Ascending aorta (tissue), 2 donors: Measurements from ENCODE around the gene GPATCH2. TPM values are rescaled to one million over a fixed set of nuclear protein-coding genes. Genes with fewer than 3 reads are reported as not detected.

Experiments used
- DNase-seq, 2 donors: peaks; one replicate each; pipeline ENCODE4 v3.0.0-alpha.2; 2019; ENCODE audit warnings: low spot score in 2 of 2
- H3K27ac ChIP-seq, 2 donors: fragments of 200-600 bp; sonication (generic); one replicate each; pipeline ENCODE4 v1.5.1; 2016 to 2017; ENCODE audit warnings: mild to moderate bottlenecking in 1 of 2
- H3K27me3 ChIP-seq: fragments of 200-600 bp; sonication (generic); one replicate; pipeline ENCODE4 v1.5.1; 2017
- H3K36me3 ChIP-seq, 2 donors: fragments of 200-600 bp; sonication (generic); one replicate each; pipeline ENCODE4 v1.5.1; 2016
- H3K4me1 ChIP-seq, 2 donors: fragments of 200-600 bp; sonication (generic); one replicate each; pipeline ENCODE4 v1.5.1; 2016 to 2017; ENCODE audit warnings: mild to moderate bottlenecking in 1 of 2
- H3K4me3 ChIP-seq, 2 donors: fragments of 200-600 bp; sonication (generic); one replicate each; pipeline ENCODE4 v1.5.1; 2016 to 2017; ENCODE audit warnings: mild to moderate bottlenecking in 1 of 2
- H3K9me3 ChIP-seq, 2 donors: fragments of 200-600 bp; sonication (generic); one replicate each; pipeline ENCODE4 v1.5.1; 2016
- CTCF ChIP-seq, 3 experiments: fragments of 200-600 bp in 2 of 3; fragments of 450-650 bp in 1 of 3; sonication (generic) in 2 of 3; IDR thresholded peaks; one replicate each; pipeline ENCODE4 v1.5.1; 2016 to 2019; ENCODE audit warnings: antibody characterized with exemption in 3 of 3, mild to moderate bottlenecking in 1 of 3, moderate library complexity in 1 of 3
- intact Hi-C: fragments of 100-400 bp; cut with DNase I; formaldehyde crosslinking; loops from one replicate; pipeline ENCODE4 v1.15.1; 2023
- total RNA-seq: library from RNA; depleted of rRNA; stranded (reverse); fragments of >200 nt; gene quantifications from one replicate; pipeline ENCODE4 v1.1.0, GENCODE V29; 2016

GPATCH2 gene
- total RNA-seq, 1 donor from 2014 or later = 3.8 TPM

- no peak for DNase-seq
- H3K4me1 ChIP-seq = no peaks in the 10 kb centered on the region
- no peaks in the 10 kb centered on the region for H3K27me3 ChIP-seq
- TF ChIP-seq CTCF (IDR thresholded peaks at IDR 0.05) = no peak
- intact Hi-C loops = no loop called here
- H3K27ac ChIP-seq = no peak overlapping the region
- H3K4me3 ChIP-seq = no peak overlapping the region
- H3K36me3 ChIP-seq = no peaks in the 10 kb centered on the region
- peaks cover 0 to 15% of the 10 kb centered on the region in 2 donors for H3K9me3 ChIP-seq
Measured at GRCh38 chr1:217465102-217465501, 165.8 kb downstream of the GPATCH2 start.

- Histone ChIP-seq H3K27me3 (no peaks in the 10 kb centered on the region), H3K27ac (no peak overlapping the region), H3K9me3 (peaks cover 0 to 15% of the 10 kb centered on the region in 2 donors), H3K4me1 (no peaks in the 10 kb centered on the region), H3K36me3 (no peaks in the 10 kb centered on the region), H3K4me3 (no peak overlapping the region)
- no peak for TF ChIP-seq CTCF (IDR thresholded peaks at IDR 0.05)
- no peak for DNase-seq
- intact Hi-C loops = no loop called here
Measured at GRCh38 chr1:217462666-217463065, 168.2 kb downstream of the GPATCH2 start.

GRCh38 chr1:217462159-217462558 is 168.7 kb downstream of the GPATCH2 start:
- no peaks in the 10 kb centered on the region for H3K4me1 ChIP-seq
- no peak for TF ChIP-seq CTCF (IDR thresholded peaks at IDR 0.05)
- H3K9me3 ChIP-seq = peaks cover 0 to 15% of the 10 kb centered on the region in 2 donors
- no peak overlapping the region for H3K4me3 ChIP-seq
- H3K36me3 ChIP-seq = no peaks in the 10 kb centered on the region
- intact Hi-C loops = no loop called here
- no peak overlapping the region for H3K27ac ChIP-seq
- no peak for DNase-seq
- no peaks in the 10 kb centered on the region for H3K27me3 ChIP-seq

DNA sequence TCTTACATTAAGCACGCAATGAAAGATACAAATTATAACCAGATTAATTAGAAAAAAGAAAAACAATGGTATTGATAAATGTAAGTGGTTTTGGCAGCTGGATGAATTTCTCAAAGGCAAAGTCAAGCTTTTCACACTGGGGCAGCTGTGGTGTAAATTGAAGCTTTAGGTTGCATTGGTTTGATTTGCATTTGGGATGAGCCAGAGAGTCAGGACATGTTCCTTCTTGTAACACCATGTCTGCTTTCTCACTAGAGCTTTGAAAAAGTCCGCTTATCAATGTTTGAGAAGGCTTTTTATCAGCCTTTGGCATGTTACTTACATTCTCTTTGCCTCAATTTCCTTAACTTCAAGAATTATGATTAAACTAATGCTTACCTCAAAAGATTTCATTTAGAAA is 173.9 kb downstream of the GPATCH2 start:
- H3K4me1 ChIP-seq = no peaks in the 10 kb centered on the region
- no peak for DNase-seq
- intact Hi-C loops = no loop called here

GRCh38 chr1:217456261-217456660 is 174.6 kb downstream of the GPATCH2 start:
- no peak for TF ChIP-seq CTCF (IDR thresholded peaks at IDR 0.05)
- H3K4me1 ChIP-seq = no peaks in the 10 kb centered on the region
- intact Hi-C loops = no loop called here

More for the DNA sequence above, 173.9 kb downstream of the GPATCH2 start:
- Histone ChIP-seq H3K4me3 (no peak overlapping the region), H3K9me3 (no peaks in the 10 kb centered on the region), H3K27me3 (no peaks in the 10 kb centered on the region), H3K36me3 (no peaks in the 10 kb centered on the region), H3K27ac (no peak overlapping the region)
- TF ChIP-seq CTCF (IDR thresholded peaks at IDR 0.05) = no peak

GRCh38 chr1:217453816-217454215 is 177.1 kb downstream of the GPATCH2 start:
- H3K4me1 ChIP-seq = no peaks in the 10 kb centered on the region
- peaks cover 0 to 5% of the 10 kb centered on the region in 2 donors for H3K36me3 ChIP-seq
- H3K27me3 ChIP-seq = no peaks in the 10 kb centered on the region
- intact Hi-C loops = no loop called here
- H3K4me3 ChIP-seq = no peak overlapping the region
- H3K27ac ChIP-seq = no peak overlapping the region
- DNase-seq = no peak
- no peaks in the 10 kb centered on the region for H3K9me3 ChIP-seq
- no peak for TF ChIP-seq CTCF (IDR thresholded peaks at IDR 0.05)

More at GRCh38 chr1:217456261-217456660, 174.6 kb downstream of the GPATCH2 start:
- DNase-seq = no peak
- Histone ChIP-seq H3K4me3 (no peak overlapping the region), H3K27ac (no peak overlapping the region), H3K27me3 (no peaks in the 10 kb centered on the region), H3K36me3 (no peaks in the 10 kb centered on the region), H3K9me3 (no peaks in the 10 kb centered on the region)
